ENCODE measurements around the gene NFATC1. TPM values are rescaled to one million over a fixed set of nuclear protein-coding genes. Genes with fewer than 3 reads are reported as not detected.
"Not testable (repeated sequence)": the region's sequence is repeated elsewhere in the genome, so short reads cannot be mapped to it uniquely, and the experiment has no call there.

Gene NFATC1
- total RNA-seq, 2 donors from 2014 or later = 20.3 to 79.3 TPM

DNA sequence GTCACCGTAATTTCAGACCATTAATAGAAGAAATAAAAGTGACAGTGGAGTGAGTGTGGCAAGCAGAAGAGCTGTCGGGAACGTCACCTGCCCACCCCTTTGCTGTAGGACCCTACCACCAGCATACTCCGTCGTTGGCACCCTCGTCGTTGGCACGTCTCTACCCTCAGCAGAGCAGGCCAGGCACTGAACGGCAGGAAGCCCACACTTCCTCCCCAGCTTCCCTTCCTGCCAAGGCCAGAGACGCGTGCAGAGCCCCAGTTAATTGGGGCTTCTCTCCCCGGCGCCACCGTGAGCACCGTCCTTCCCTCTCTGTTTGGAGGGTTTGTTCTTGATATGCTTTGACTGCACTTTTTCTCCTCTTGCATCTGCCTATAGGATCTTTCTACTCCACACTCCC is 27.0 kb upstream of the NFATC1 start:
- Mint-ChIP-seq H3K4me1 (peaks cover 20% of the 10 kb centered on the region), H3K36me3 (ENCODE audit: low read depth) (peaks cover 1% of the 10 kb centered on the region), H3K27me3 (no peaks in the 10 kb centered on the region), H3K9me3 (no peaks in the 10 kb centered on the region), H3K4me3 (no peak overlapping the region), H3K27ac (peak overlapping the region; percentile 68)
- ATAC-seq (replicated peaks) = no peak

DNA sequence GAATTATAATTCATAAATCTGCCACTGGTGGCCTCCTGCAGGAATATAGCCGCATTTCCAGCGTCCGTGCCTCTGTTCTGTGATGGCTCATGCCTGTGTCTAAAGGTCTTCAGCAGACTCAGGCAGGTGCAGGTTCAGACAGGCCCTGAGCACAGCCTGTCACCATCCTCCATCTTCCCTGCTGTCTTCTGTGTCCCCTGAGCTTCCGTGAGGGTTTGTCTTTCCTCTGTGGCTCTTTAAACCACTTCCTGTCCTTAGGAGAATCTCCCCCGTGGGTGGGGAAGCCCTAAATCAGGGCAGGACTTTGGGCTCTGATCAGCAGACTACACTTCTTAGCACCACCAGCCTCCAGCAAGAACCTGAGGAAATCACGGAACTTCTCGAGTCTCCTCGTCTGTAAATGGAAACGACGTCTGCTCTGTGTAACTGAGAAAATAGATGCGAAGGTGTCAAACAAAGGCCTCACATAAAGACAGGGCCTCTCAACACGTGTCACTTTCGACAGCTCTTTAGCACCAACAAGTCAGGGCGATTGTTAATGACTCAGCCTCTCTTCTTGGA is 24.1 kb upstream of the NFATC1 start:
- H3K27me3 Mint-ChIP-seq = no peaks in the 10 kb centered on the region
- peaks cover 20% of the 10 kb centered on the region for H3K4me1 Mint-ChIP-seq
- peak; percentile 74 for ATAC-seq (replicated peaks)
- H3K27ac Mint-ChIP-seq = peak overlapping the region; percentile 74
- H3K4me3 Mint-ChIP-seq = peak overlapping the region; percentile 22
- peaks cover 6% of the 10 kb centered on the region for H3K36me3 Mint-ChIP-seq (ENCODE audit: low read depth)
- no peaks in the 10 kb centered on the region for H3K9me3 Mint-ChIP-seq

DNA sequence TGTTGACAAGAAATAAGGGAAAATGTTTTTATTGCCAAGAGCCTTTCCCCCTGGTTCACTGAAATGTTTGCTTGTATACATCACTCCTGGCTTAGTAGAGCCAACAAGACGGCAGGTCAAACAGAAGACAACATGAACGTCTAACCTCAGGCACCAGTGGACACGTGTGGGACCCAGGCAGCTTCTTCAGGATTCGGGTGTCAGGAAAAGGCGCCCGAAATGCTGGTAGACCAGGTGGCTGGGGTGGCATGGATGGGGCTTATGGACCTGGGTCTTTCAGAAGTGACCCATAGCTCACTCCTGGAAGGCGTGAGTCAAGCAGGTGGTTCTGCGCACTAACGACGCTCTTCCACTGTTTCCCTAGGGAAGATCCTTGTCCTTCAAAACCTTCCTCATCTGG is 23.3 kb upstream of the NFATC1 start:
- no peaks in the 10 kb centered on the region for H3K27me3 Mint-ChIP-seq
- H3K4me3 Mint-ChIP-seq = no peak overlapping the region
- H3K4me1 Mint-ChIP-seq = peaks cover 19% of the 10 kb centered on the region
- no peak for ATAC-seq (replicated peaks)
- peaks cover 7% of the 10 kb centered on the region for H3K36me3 Mint-ChIP-seq (ENCODE audit: low read depth)
- H3K27ac Mint-ChIP-seq = peak overlapping the region; percentile 74
- no peaks in the 10 kb centered on the region for H3K9me3 Mint-ChIP-seq

DNA sequence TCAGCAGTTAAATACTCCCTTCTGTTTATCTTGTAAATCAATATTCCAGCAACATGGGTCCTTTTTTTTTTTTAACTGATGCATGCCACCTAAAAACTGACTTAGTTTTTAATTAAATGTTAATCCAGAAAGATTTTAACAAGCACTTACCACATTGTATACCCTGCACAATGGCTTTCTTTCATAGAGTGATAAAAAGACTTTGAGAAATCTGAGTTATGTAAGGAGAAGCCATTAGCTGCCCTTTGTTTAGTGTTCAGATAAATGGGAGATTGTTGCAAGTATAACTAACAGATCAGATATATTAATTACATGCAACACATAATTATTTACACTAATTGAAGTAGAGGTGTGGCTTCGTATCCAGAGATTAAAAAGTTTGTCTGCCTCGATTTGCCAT is 22.7 kb upstream of the NFATC1 start:
- Mint-ChIP-seq H3K27me3 (no peaks in the 10 kb centered on the region), H3K4me3 (no peak overlapping the region), H3K27ac (peak overlapping the region; percentile 74), H3K4me1 (peaks cover 19% of the 10 kb centered on the region), H3K36me3 (ENCODE audit: low read depth) (peaks cover 13% of the 10 kb centered on the region), H3K9me3 (no peaks in the 10 kb centered on the region)
- no peak for ATAC-seq (replicated peaks)

- H3K4me1 Mint-ChIP-seq = peaks cover 16% of the 10 kb centered on the region
- no peaks in the 10 kb centered on the region for H3K9me3 Mint-ChIP-seq
- no peak overlapping the region for H3K4me3 Mint-ChIP-seq
- H3K27ac Mint-ChIP-seq = no peak overlapping the region
- H3K36me3 Mint-ChIP-seq (ENCODE audit: low read depth) = peaks cover 20% of the 10 kb centered on the region
- no peaks in the 10 kb centered on the region for H3K27me3 Mint-ChIP-seq
- ATAC-seq (replicated peaks) = no peak
Measured at GRCh38 chr18:79373736-79374135, 22.0 kb upstream of the NFATC1 start.

DNA sequence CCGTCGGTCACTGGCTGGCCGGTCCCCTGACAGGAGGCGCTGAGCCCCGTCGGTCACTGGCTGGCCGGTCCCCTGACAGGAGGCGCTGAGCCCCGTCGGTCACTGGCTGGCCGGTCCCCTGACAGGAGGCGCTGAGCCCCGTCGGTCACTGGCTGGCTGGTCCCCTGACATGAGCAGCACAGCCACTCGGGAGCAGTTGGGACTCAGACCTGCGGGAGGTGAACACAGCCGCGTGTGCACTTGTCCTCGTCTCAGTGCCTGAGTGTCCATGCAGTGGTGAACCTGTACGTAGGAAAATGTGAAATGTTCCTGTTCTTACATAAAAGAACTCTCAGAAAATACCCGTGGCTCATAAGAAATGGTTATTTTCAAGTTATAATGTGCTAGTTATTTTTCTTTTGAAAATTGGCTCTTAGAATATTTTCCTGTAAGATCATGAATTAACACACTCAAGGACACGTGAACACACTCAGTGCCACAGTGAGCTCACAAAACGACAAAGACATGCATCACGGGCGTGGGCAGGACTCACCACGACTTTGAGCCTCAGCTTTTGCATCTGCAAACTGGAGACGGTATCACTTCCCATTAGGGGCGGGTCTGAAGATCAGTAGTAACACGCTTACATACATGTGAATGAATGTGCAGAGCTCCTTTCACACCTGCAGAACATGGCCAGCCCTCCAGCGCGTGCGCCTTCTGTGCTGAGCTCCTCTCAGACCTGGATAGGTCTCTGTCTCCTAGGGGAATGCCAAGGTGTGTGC is 21.1 kb upstream of the NFATC1 start:
- Mint-ChIP-seq H3K4me3 (no peak overlapping the region), H3K27ac (peak overlapping the region; percentile 62)
- no peak for ATAC-seq (replicated peaks)

DNA sequence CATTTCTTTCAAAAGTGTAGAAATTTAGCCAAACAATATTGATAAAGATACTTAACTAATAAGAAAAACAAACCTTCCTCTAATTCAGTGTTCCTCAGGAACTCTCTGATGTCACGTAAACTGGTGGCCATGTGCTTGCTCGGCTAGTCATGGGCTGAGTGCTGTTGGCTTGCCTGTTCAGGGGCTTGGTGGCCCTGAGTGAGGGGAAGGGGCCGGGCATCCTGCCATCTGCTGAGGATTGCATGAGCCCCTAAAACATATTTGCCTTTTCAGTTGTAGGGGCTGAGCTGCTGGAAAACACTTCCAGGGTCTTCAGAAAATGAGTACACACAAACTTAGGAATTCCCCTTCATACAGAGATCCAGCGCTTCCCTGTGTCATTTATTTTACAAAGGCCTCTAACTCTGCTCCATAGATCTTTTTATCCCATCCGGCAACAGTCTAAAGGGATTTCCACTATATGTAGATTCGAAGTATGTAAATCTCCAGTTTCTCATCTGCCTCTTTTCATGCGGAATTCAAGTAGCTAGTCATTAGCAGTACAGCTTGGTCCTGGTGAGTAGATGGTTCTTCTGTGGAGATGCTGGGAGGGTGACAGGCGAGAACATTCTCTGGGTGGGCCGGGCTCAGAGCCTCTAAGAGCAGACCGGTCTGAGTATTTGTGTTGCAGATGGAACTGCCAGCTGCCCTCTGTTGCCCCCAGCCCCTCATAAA is 20.1 kb upstream of the NFATC1 start:
- Mint-ChIP-seq H3K4me1 (peaks cover 19% of the 10 kb centered on the region), H3K36me3 (ENCODE audit: low read depth) (peaks cover 25% of the 10 kb centered on the region), H3K9me3 (no peaks in the 10 kb centered on the region), H3K4me3 (no peak overlapping the region), H3K27ac (peak overlapping the region; percentile 62), H3K27me3 (no peaks in the 10 kb centered on the region)
- no peak for ATAC-seq (replicated peaks)

More for the DNA sequence above, 21.1 kb upstream of the NFATC1 start:
- H3K4me1 Mint-ChIP-seq = peaks cover 19% of the 10 kb centered on the region
- no peaks in the 10 kb centered on the region for H3K27me3 Mint-ChIP-seq
- peaks cover 25% of the 10 kb centered on the region for H3K36me3 Mint-ChIP-seq (ENCODE audit: low read depth)
- no peaks in the 10 kb centered on the region for H3K9me3 Mint-ChIP-seq

- not testable (repeated sequence) for H3K27me3 Mint-ChIP-seq; H3K4me3 Mint-ChIP-seq; ATAC-seq (replicated peaks); H3K9me3 Mint-ChIP-seq
- H3K36me3 Mint-ChIP-seq (ENCODE audit: low read depth) = peaks cover 25% of the 10 kb centered on the region
- H3K27ac Mint-ChIP-seq = peak overlapping the region; percentile 63
- H3K4me1 Mint-ChIP-seq = peaks cover 15% of the 10 kb centered on the region
Measured at GRCh38 chr18:79376661-79377060, 19.1 kb upstream of the NFATC1 start.

DNA sequence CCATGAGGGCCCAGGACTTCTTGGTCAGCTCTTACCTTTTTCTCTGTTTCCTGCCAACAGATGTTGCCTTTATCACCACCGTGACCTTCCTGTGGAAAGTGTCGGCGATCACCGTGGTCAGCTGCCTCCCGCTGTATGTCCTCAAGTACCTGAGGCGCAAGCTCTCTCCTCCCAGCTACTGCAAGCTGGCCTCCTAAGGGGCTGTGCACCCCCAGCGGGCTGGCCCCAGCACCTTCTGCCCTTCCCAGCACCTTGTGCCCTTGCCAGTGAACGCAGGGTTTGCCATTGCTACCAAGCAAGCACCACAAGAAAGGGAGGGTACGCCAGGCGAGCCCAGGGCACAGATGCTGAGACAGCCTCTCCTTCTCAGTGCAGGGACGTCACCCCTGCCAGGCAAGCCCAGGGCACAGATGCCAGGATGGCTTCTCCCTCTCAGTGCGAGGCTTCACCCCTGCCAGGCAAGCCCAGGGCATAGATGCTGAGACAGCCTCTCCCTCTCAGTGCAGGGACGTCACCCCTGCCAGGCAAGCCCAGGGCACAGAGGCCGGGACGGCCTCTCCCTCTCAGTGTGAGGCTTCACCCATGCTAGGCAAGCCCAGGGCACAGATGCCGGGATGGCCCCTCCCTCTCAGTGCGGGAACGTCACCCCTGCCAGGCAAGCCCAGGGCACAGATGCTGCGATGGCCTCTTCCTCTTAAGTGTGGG is 18.4 kb upstream of the NFATC1 start:
- no peak for ATAC-seq (replicated peaks)
- Mint-ChIP-seq H3K9me3 (no peaks in the 10 kb centered on the region), H3K4me1 (peaks cover 12% of the 10 kb centered on the region)

DNA sequence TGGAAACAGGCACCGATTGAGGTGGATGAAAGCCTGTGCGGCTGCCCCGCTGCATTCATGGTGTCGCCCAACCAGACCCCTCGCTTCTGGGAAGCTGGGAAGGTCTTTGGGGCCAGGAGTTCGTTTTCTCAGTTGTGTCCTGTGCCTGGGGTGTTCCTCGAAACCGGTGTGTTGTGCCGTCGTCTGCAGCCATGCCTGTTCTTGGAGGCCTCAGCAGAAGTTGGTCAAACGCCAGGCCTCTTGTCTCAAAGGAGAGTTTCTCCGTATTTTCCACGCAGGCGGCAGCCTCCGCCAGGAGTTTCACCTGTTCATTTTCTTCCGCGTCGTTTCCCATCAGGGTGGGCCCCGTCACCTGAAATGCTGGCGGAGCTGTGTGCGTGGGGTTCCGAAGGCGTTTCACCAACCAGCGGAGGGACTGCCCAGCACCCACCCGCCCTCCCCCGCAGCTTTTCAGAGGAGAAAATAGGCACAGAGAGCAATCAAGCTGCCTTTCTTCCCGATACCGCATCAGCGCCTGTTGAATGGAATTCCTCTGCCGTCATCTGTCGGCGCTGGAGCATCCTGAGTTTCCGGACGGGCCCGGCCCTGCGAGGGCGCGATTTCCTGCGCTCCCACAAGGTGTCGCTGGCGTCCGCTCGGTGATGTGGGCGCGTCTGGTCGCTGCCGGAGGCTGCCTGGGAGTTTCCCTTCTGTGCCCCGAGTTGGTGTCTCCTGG is 17.0 kb upstream of the NFATC1 start:
- peak; percentile 94 for ATAC-seq (replicated peaks)
- peak overlapping the region; percentile 34 for H3K4me3 Mint-ChIP-seq
- peaks cover 12% of the 10 kb centered on the region for H3K4me1 Mint-ChIP-seq
- peak overlapping the region; percentile 62 for H3K27ac Mint-ChIP-seq
- peaks cover 25% of the 10 kb centered on the region for H3K36me3 Mint-ChIP-seq (ENCODE audit: low read depth)
- H3K9me3 Mint-ChIP-seq = no peaks in the 10 kb centered on the region
- no peaks in the 10 kb centered on the region for H3K27me3 Mint-ChIP-seq

More for the DNA sequence above, 18.4 kb upstream of the NFATC1 start:
- Mint-ChIP-seq H3K27ac (peak overlapping the region; percentile 63), H3K27me3 (no peaks in the 10 kb centered on the region), H3K4me3 (no peak overlapping the region), H3K36me3 (ENCODE audit: low read depth) (peaks cover 25% of the 10 kb centered on the region)

- Mint-ChIP-seq H3K4me3 (peak overlapping the region; percentile 34), H3K4me1 (peaks cover 12% of the 10 kb centered on the region), H3K27ac (peak overlapping the region; percentile 62), H3K36me3 (ENCODE audit: low read depth) (peaks cover 25% of the 10 kb centered on the region), H3K9me3 (no peaks in the 10 kb centered on the region), H3K27me3 (no peaks in the 10 kb centered on the region)
- ATAC-seq (replicated peaks) = no peak
Measured at GRCh38 chr18:79379251-79379905, 16.4 kb upstream of the NFATC1 start.

GRCh38 chr18:79379931-79380815 is 15.6 kb upstream of the NFATC1 start:
- H3K4me3 Mint-ChIP-seq = no peak overlapping the region
- H3K9me3 Mint-ChIP-seq = no peaks in the 10 kb centered on the region
- H3K36me3 Mint-ChIP-seq (ENCODE audit: low read depth) = peaks cover 25% of the 10 kb centered on the region
- H3K27ac Mint-ChIP-seq = no peak overlapping the region
- peaks cover 12% of the 10 kb centered on the region for H3K4me1 Mint-ChIP-seq
- H3K27me3 Mint-ChIP-seq = no peaks in the 10 kb centered on the region
- no peak for ATAC-seq (replicated peaks)

Measured in activated T-helper 17 cell treated with anti-CD3 and anti-CD28 coated beads, Interleukin-2, amount 50 U/mL, for 72 hours (primary cell).